Testis (tissue), 2 donors: ENCODE data around the gene SLC25A34.

ENCODE experiments used
- POLR2A ChIP-seq: fragments of 450-650 bp; IDR thresholded peaks from one replicate; pipeline ENCODE4 v1.6.1; 2017; ENCODE audit warnings: antibody characterized with exemption, mild to moderate bottlenecking, moderate library complexity
- TF ChIP-seq, protein P1 (sequence below), 3 experiments: fragments of 450-650 bp in 2 of 3; fragments of 200-600 bp in 1 of 3; sonication (generic) in 1 of 3; IDR thresholded peaks; one replicate each; pipeline ENCODE4 v1.5.1; 2016 to 2019; ENCODE audit warnings: antibody characterized with exemption in 3 of 3, mild to moderate bottlenecking in 2 of 3, moderate library complexity in 1 of 3

DNA sequence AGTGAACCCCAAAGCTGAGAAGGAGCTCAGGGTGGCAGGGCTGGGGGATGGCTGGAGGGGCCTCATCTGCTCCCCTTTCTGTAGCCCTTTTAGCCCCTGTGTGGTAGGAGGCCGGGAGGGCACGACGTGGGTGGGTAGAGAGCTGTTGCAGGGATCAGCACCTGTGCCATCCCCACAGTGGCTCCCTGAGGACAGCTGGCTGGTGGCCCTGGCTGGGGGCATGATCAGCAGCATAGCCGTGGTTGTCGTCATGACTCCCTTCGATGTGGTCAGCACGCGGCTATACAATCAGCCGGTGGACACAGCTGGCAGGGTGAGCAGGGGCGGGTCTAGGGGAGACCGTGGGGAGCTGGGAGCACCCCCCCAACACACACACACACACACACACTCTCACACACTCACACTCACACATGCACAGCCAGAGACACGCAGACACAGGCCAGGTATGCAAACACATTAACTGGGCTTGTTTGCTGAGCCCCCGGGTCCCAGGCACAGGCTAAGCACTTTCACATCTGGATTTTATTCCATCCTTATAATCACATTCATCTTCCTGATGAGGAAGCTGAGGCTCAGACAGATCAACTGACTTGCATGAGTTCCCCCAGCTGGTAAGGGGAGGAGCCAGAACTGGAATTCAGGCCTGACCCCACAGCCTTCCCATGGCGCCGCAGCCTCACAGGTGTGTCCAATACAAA is 2.5 kb downstream of the SLC25A34 start:
- TF ChIP-seq, protein P1, sequence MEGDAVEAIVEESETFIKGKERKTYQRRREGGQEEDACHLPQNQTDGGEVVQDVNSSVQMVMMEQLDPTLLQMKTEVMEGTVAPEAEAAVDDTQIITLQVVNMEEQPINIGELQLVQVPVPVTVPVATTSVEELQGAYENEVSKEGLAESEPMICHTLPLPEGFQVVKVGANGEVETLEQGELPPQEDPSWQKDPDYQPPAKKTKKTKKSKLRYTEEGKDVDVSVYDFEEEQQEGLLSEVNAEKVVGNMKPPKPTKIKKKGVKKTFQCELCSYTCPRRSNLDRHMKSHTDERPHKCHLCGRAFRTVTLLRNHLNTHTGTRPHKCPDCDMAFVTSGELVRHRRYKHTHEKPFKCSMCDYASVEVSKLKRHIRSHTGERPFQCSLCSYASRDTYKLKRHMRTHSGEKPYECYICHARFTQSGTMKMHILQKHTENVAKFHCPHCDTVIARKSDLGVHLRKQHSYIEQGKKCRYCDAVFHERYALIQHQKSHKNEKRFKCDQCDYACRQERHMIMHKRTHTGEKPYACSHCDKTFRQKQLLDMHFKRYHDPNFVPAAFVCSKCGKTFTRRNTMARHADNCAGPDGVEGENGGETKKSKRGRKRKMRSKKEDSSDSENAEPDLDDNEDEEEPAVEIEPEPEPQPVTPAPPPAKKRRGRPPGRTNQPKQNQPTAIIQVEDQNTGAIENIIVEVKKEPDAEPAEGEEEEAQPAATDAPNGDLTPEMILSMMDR (IDR thresholded peaks at IDR 0.05) = no peak
- no peak for TF ChIP-seq POLR2A
